A673 (cell line): ENCODE measurements around the gene FMO2.

Experiments used
- CTCF ChIP-seq: fragments of 300-800, 200-600 bp; sonication (generic); conservative IDR thresholded peaks from 2 replicates; pipeline ENCODE4 v1.5.1; 2017; ENCODE audit warnings: low read depth, mild to moderate bottlenecking, antibody characterized with exemption, low read length, moderate library complexity, mixed read lengths
- EZH2 ChIP-seq: fragments of 200-600 bp; sonication (generic); IDR thresholded peaks from 2 replicates; pipeline ENCODE4 v1.6.1; 2017; ENCODE audit warnings: borderline replicate concordance, low read depth, mild to moderate bottlenecking, mixed read lengths, antibody characterized with exemption, low read length; ENCODE audit not compliant: poor library complexity, severe bottlenecking

GRCh38 chr1:171204296-171204695 is 19.2 kb downstream of the FMO2 start:
- no peak for TF ChIP-seq CTCF
- no peak for TF ChIP-seq EZH2
